Muscle of back (tissue), 11 donors: ENCODE results near the gene IGFBP6. TPM values are rescaled to one million over a fixed set of nuclear protein-coding genes. Genes with fewer than 3 reads are reported as not detected.

ENCODE experiments used
- DNase-seq, 3 donors: peaks; one replicate each; pipeline versions ENCODE4 v3.0.0 to v3.0.0-alpha.2; 2013
- polyA plus RNA-seq, 10 donors: library from polyadenylated mRNA; unstranded; fragments of 120-200 nt; gene quantifications; one replicate each; pipeline ENCODE4 v1.2.1, GENCODE V29; 2013; ENCODE audit not compliant: insufficient read length in 10 of 10

Gene IGFBP6
- polyA plus RNA-seq, 10 donors: 39.4 to 236 (median 105) TPM

DNA sequence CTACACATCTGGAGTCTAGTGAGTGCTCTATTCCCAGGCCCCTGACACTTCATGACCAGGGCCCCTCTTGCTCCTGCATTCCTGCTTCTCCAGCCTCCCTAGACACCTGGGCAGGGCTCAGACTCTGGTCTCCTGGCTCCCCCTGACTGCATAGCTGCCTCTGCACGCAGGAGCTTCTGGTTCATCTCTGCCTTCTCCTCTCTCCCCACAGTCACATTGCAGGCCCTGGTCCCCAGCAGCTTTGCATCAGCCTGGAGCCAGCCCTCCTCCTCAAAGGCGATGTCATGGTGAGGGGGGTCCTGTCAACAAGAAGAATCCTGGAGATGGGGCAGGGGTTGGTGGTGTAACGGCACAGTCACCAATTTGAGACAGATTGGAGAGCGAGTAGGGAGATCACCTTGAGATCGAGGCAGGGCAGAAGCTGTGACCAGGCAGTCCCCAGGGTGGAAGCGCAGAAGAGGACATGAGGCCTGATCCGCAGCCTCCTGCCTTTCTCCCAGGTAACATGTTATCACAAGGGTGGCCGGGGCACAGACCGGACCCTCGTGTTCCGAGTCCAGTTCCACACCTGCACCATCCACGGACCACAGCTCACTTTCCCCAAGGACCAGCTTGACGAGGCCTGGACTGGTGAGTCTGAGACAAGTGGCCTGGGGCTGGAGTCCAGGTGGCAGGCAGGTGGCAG is 39.5 kb upstream of the IGFBP6 start:
- peak in 1 of 3 donors; percentile 12 for DNase-seq

DNA sequence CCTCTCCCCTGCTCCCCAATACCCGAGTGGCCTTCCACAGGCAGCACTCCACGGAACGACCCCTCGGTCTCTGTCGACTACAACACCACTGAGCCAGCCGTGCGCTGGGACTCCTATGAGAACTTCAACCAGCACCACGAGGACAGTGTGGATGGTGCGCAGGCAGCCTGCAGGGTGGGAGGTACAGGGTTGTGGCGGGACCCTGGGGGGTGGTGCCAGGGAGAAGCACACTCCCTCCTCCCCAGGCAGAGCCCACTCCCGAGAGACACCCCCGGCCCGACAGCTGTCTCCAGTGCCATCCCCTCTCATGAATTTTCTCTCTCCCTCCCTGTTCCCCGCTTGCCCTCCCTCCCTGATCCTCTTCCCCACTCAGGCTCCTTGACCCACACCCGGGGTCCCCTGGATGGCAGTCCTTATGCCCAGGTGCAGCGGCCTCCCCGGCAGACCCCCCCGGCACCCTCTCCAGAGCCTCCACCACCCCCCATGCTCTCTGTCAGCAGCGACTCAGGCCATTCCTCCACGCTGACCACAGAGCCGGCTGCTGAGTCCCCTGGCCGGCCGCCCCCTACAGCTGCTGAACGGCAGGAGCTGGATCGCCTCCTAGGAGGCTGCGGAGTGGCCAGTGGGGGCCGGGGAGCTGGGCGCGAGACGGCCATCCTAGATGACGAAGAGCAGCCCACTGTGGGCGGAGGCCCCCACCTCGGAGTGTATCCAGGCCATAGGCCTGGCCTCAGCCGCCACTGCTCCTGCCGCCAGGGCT is 38.6 kb upstream of the IGFBP6 start:
- DNase-seq: peak in 1 of 3 donors; percentile 57

GRCh38 chr12:53059434-53060063 is 37.9 kb upstream of the IGFBP6 start:
- DNase-seq: peak in 1 of 3 donors; percentile 14

DNA sequence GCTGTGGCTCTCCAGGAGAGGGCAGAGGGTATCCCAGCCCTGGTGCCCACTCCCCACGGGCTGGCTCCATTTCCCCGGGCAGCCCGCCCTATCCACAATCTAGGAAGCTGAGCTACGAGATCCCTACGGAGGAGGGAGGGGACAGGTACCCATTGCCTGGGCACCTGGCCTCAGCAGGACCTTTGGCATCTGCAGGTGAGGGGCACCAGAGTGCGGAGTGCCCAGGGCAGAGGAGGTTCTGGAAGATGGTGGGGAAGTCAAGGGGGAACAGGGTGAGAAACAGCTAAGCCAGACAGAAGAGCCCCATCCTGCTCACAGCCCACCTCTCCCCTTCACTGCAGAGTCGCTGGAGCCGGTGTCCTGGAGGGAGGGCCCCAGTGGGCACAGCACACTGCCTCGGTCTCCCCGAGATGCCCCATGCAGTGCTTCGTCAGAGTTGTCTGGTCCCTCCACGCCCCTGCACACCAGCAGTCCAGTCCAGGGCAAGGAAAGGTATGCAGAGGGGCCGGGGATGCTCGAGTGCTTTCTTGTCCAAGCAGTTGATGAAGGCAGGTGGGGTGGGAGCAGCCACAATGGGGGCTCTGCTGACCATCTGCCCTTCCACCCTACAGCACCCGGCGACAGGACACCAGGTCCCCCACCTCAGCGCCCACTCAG is 37.3 kb upstream of the IGFBP6 start:
- DNase-seq: peak in 1 of 3 donors; percentile 19

DNA sequence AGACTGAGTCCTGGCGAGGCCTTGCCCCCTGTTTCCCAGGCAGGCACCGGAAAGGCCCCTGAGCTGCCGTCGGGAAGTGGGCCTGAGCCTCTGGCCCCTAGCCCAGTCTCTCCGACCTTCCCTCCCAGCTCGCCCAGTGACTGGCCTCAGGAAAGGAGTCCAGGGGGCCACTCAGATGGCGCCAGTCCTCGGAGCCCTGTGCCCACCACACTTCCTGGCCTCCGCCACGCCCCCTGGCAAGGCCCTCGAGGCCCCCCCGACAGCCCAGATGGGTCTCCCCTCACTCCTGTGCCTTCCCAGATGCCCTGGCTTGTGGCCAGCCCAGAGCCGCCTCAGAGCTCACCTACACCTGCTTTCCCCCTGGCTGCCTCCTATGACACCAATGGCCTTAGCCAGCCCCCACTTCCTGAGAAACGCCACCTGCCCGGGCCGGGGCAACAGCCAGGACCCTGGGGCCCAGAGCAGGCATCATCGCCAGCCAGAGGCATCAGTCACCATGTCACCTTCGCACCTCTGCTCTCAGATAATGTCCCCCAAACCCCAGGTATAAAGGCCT is 36.7 kb upstream of the IGFBP6 start:
- DNase-seq: peak in 1 of 3 donors; percentile 23

DNA sequence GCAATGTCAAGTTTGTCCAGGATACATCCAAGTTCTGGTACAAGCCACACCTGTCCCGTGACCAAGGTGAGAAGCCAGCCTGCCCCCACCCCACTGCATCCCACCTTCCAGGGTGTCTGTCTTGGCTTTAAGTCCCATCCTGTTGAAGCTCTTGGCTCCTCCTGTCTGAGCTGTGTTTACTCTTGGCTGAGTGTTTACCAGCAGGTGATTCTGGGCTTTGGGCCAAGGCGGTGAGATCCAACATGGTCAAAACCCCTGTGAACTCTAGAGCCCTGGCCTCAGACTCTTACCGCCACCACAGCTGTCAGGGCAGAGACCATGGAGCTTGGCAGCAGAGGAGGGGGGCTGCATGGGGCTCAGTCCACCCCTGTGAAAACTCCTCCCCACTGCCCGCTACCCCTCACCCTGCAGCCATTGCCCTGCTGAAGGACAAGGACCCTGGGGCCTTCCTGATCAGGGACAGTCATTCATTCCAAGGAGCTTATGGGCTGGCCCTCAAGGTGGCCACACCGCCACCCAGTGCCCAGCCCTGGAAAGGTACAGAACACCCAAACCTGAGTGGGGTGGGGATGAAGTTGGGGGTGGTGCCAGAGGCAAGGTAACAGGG is 36.0 kb upstream of the IGFBP6 start:
- DNase-seq: peak in 1 of 3 donors; percentile 34

DNA sequence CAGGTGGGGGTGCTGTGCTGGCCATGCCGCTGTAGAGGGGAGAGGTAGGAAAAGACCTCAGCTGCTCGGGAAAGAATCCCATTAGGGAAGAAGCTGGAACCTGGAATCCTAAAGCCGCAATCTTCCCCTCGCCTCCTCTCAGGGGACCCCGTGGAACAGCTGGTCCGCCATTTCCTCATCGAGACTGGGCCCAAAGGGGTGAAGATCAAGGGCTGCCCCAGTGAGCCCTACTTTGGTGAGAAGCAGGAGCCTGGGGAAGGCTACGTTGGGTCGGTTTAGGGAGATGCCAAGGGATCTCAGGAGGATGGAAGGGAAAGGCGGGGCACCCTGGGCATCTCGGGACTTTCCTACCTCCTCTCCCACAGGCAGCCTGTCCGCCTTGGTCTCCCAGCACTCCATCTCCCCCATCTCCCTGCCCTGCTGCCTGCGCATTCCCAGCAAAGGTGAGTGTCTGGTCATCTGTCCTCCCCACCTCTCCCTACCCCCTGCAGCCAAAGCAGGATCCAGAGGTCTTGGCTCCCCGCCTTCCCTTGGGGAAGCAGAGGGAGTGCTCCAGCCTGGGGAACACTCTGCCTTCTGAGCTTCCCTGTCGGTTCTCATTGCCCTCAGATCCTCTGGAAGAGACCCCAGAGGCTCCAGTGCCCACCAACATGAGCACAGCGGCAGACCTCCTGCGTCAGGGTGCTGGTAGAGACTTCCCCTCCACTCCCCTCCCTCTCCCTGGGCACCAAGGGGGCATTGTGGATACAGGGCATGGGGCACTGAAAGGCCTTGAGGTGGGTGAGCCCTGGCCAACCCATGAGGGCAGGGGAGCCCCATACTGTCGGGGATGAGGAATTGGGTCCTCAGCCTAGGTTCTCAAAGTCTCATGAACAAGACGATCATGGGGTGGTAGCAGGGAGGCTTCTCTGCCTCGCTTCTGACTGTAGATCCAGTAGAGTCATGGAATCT is 35.2 kb upstream of the IGFBP6 start:
- peak in 1 of 3 donors; percentile 30 for DNase-seq

GRCh38 chr12:53062977-53063707 is 34.3 kb upstream of the IGFBP6 start:
- no peak for DNase-seq

- DNase-seq: peak in 2 of 3 donors; percentile 86 to 90
Measured at GRCh38 chr12:53063708-53064612, 33.5 kb upstream of the IGFBP6 start.

- DNase-seq: peak in 1 of 3 donors; percentile 35
Measured at GRCh38 chr12:53064613-53065436, 32.6 kb upstream of the IGFBP6 start.

DNA sequence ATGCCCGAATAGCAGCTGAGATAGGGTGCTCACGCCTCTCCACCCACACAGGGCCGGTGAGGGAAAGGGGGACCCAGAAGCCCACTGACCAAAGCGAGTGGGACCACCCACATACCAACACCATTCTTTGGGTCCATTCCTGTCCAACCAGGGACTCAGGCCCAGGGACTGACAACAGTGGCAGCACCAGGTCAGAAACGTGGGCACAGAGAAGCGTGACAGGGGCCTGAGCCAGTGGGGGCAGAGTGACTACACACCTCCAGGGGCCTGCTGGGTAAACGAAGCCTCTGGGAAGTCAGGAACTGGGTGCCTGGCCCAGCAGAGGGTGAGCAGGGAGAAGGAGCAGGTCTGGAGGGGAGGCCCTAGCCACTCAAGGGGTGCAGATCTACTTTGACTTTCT is 32.0 kb upstream of the IGFBP6 start:
- DNase-seq: peak in 1 of 3 donors; percentile 38

DNA sequence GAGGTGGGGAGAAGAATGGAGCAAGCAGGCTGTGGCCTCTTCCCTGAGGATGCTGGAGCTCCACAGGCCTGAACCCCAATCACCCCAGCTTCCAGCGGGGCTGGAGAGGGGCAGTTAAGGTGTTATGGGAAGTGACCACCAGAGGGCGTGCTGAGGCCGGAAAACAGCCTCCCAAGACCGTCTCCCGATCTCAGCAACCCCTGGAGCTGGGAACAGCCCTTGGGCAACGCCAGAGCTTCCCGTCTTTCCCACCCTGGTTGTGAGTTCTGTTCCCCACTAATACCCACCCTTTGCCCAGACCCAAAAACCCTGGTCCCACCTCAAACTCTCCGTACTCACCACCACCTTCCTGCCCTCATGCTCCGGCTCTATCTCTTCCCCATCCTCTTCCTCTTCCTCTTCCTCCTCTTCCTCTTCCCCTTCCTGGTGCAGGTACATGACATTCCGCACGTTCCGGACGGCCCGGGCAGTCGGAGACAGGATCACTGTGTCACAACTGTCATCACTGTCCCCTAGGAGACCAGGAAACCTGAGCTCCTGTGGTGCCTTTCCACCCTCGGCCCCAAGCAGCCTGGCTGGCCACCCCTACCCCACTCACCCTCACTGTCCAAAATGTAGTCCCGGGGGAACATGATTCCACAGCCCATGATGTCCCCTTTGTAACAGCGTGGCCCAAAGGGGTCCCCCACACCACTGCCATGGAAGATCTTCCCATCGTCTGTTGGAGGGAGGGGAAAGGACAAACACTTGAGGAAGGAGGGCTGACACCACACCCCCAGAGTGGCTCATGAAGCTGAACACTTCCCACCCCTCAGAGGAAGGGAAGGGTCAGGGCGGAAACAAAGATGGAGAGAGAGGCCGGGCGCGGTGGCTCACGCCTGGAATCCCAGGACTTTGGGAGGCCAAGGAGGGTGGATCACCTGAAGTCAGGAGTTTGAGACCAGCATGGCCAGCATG is 31.2 kb upstream of the IGFBP6 start:
- peak in 2 of 3 donors; percentile 89 to 91 for DNase-seq

- peak in 1 of 3 donors; percentile 20 for DNase-seq
Measured at GRCh38 chr12:53067074-53067992, 30.1 kb upstream of the IGFBP6 start.

DNA sequence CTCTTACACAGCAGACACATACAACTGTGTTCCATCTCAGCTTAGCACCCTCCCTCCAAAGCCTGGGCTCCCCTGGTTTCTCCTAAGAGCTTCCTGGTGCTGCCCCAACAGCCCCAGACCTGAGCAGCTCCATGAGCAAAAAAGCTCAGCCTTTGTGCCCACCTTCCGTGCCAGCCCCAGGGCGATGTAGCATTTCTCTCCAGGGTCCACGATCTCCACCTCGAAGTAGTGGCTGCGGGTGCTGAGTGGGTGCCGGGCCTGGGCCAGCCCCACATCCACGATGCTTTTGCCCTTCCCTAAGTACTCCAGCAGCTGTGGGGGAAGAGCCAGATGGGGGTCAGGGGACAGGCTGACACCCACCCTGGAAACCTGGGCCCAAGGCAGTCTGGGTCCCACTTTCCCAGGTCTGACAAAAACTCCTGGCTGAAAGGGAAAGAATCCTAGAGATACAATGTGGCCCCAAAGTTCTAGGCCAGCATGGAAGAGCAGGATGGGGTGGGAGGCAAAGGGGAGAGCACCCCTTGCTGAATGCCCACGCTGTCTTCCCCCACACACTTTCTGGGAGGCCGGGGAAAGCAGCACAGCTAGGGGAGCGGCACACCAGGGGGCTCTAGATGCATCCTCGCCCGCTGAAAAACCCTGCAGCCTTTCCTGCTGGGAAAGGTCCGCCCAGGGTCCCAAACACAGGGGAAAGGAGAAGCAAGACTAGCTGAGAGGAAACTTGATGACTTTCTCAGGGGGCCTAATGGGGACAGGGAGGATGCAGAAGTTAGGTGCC is 29.3 kb upstream of the IGFBP6 start:
- DNase-seq: no peak
